B cell (primary cell): ENCODE measurements around the gene ROR2. TPM values are rescaled to one million over a fixed set of nuclear protein-coding genes. Genes with fewer than 3 reads are reported as not detected.

Experiments
- ATAC-seq: fragments of 200-7000 bp; cut with Tn5 transposase; one replicate; pipeline ENCODE4 v1.10.0; 2021; ENCODE audit warnings: low read depth, mild to moderate bottlenecking, moderate number of reproducible peaks, moderate library complexity
- CTCF ChIA-PET: fragments of 350-600 bp; sonication (Branson Sonifier 250); formaldehyde crosslinking; loops from one replicate; lab custom pipeline; 2021; ENCODE audit warnings: antibody characterized with exemption, inconsistent platforms; lab: Charles Lee
- POLR2A ChIA-PET: fragments of 350-600 bp; sonication (Branson Sonifier 250); formaldehyde crosslinking; loops from one replicate; lab custom pipeline; 2021; ENCODE audit warnings: antibody characterized with exemption; lab: Charles Lee
- DNase-seq: peaks from one replicate; pipeline ENCODE4 v3.0.0; 2013
- H2AFZ ChIP-seq: 2 replicates; pipeline ENCODE4 v1.6.1; 2012; ENCODE audit warnings: mild to moderate bottlenecking, low read depth, low read length; ENCODE audit not compliant: insufficient read depth, poor library complexity, severe bottlenecking
- H3K27ac ChIP-seq, 2 donors: 1 replicate in 1 of 2; 2 replicates in 1 of 2; pipeline ENCODE4 v1.5.1; 2012 to 2013; ENCODE audit warnings: low read length in 2 of 2, mild to moderate bottlenecking in 2 of 2, moderate library complexity in 1 of 2
- H3K27me3 ChIP-seq, 4 experiments: fragments of 200-600 bp in 1 of 4; sonication (generic) in 1 of 4; replicated peaks in 1 of 4; 1 replicate in 2 of 4; 2 replicates in 2 of 4; pipeline versions ENCODE4 v1.6.1 to v1.7.0; 2013 to 2016; ENCODE audit warnings: low read length in 3 of 4, mild to moderate bottlenecking in 2 of 4, mixed read lengths in 1 of 4, moderate library complexity in 1 of 4; ENCODE audit not compliant: insufficient read depth in 4 of 4, control insufficient read depth in 3 of 4; ENCODE audit errors: control extremely low read depth in 1 of 4
- H3K36me3 ChIP-seq, 2 experiments: replicated peaks in 1 of 2; 1 replicate in 1 of 2; 2 replicates in 1 of 2; pipeline versions ENCODE4 v1.6.1 to v1.7.1; 2013; ENCODE audit warnings: low read length in 1 of 2; ENCODE audit not compliant: insufficient read depth in 2 of 2, control insufficient read depth in 1 of 2; ENCODE audit errors: control extremely low read depth in 1 of 2, extremely low read depth in 1 of 2
- H3K4me1 ChIP-seq, 2 donors: fragments of 200-600 bp in 1 of 2; sonication (generic) in 1 of 2; 1 replicate in 1 of 2; 2 replicates in 1 of 2; pipeline versions ENCODE4 v1.5.1 to v1.6.1; 2013 to 2017; ENCODE audit warnings: low read length in 2 of 2; ENCODE audit not compliant: control insufficient read depth in 2 of 2, insufficient read depth in 2 of 2
- H3K4me2 ChIP-seq: replicated peaks from 2 replicates; pipeline ENCODE3; 2012; ENCODE audit warnings: mild to moderate bottlenecking, low read depth, low read length; ENCODE audit not compliant: poor library complexity, severe bottlenecking
- H3K4me3 ChIP-seq, 5 experiments: fragments of 200-600 bp in 1 of 5; sonication (generic) in 1 of 5; 1 replicate in 3 of 5; 2 replicates in 2 of 5; pipeline versions ENCODE4 v1.5.1 to v1.7.0; 2011 to 2016; ENCODE audit warnings: low read length in 4 of 5, mild to moderate bottlenecking in 4 of 5, low read depth in 2 of 5, control low read depth in 1 of 5, moderate library complexity in 1 of 5; ENCODE audit not compliant: insufficient read depth in 1 of 5; ENCODE audit errors: control extremely low read depth in 1 of 5, extremely low read depth in 1 of 5
- H3K79me2 ChIP-seq: fragments of 200-600 bp; sonication (generic); one replicate; pipeline ENCODE4 v1.6.0; 2016; ENCODE audit warnings: low read length; ENCODE audit not compliant: control insufficient read depth, insufficient read depth
- H3K9ac ChIP-seq: fragments of 200-600 bp; sonication (generic); 2 replicates; pipeline ENCODE4 v1.6.1; 2017; ENCODE audit warnings: mild to moderate bottlenecking, low read length, moderate library complexity
- H3K9me3 ChIP-seq, 3 donors: one replicate each; pipeline versions ENCODE4 v1.6.1 to v1.7.1; 2013; ENCODE audit warnings: low read length in 2 of 3; ENCODE audit not compliant: control insufficient read depth in 2 of 3, insufficient read depth in 1 of 3; ENCODE audit errors: control extremely low read depth in 1 of 3
- H4K20me1 ChIP-seq: 2 replicates; pipeline ENCODE4 v1.6.0; 2012; ENCODE audit warnings: mild to moderate bottlenecking, low read length; ENCODE audit not compliant: insufficient read depth, control insufficient read depth, poor library complexity, severe bottlenecking
- H3K27ac Mint-ChIP-seq: one replicate; pipeline ENCODE4 v1.8.0; 2021; ENCODE audit warnings: mixed read lengths
- H3K27me3 Mint-ChIP-seq: one replicate; pipeline ENCODE4 v1.8.0; 2021; ENCODE audit warnings: mixed read lengths
- H3K4me1 Mint-ChIP-seq: one replicate; pipeline ENCODE4 v1.8.0; 2021; ENCODE audit warnings: mixed read lengths
- H3K4me3 Mint-ChIP-seq: one replicate; pipeline ENCODE4 v1.8.0; 2021; ENCODE audit warnings: mixed read lengths
- H3K9me3 Mint-ChIP-seq: one replicate; pipeline ENCODE4 v1.8.0; 2022; ENCODE audit warnings: mixed read lengths; ENCODE audit not compliant: insufficient read depth
- CTCF ChIP-seq: fragments of 200-600 bp; IDR thresholded peaks from one replicate; pipeline ENCODE4 v1.8.0; 2022; ENCODE audit warnings: antibody characterized with exemption, mild to moderate bottlenecking
- EZH2 ChIP-seq: IDR thresholded peaks from 2 replicates; pipeline ENCODE4 v1.6.1; 2012; ENCODE audit warnings: borderline replicate concordance, low read depth, mild to moderate bottlenecking, moderate library complexity, low read length; ENCODE audit not compliant: insufficient read depth, poor library complexity, severe bottlenecking
- WGBS: methylation state at CpG from one replicate; pipeline ENCODE4 v1.1.5; 2013; ENCODE audit warnings: missing lambda C conversion rate; ENCODE audit not compliant: insufficient coverage; 5-methylcytosine and 5-hydroxymethylcytosine counted together
- intact Hi-C: fragments of 100-400 bp; cut with micrococcal nuclease; formaldehyde crosslinking; loops from one replicate; pipeline ENCODE4 v1.10.0; 2022
- polyA plus RNA-seq: library from polyadenylated mRNA; depleted of rRNA; stranded (reverse); fragments of >200 nt; gene quantifications from 2 replicates; pipeline ENCODE4 v1.2.3, GENCODE V29; 2012
- total RNA-seq, 2 donors: library from RNA; stranded (reverse); fragments of 120-200 nt in 1 of 2; gene quantifications; 1 replicate in 1 of 2; 2 replicates in 1 of 2; pipeline versions ENCODE4 v1.2.3 to v1.2.4, GENCODE V29; 2013 to 2022

The ROR2 gene
- total and polyA plus RNA-seq, 2 donors (not counting 1 experiment from before 2014, with no cell fraction given): 0.21 to 0.49 TPM

DNA sequence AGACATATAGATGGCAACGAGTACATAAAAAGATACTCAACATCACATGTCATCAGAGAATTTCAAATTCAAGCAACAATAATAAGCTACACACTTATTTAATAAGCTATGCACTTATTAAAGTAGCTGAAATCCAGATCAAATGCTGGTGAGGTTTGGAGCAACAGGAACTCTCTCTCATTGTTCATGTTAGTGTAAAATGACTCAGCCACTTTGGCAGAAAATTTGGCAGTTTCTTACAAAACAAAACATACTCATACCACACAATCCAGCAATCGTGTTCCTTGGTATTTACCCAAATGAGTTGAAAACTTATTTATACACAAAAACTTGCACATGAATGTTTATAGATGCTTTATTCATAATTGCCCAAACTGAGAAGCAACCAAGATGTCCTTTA, 394.9 kb downstream of the ROR2 start:
- Mint-ChIP-seq H3K9me3 (peaks cover 2% of the 10 kb centered on the region), H3K27ac (no peak overlapping the region), H3K4me3 (no peak overlapping the region), H3K4me1 (no peaks in the 10 kb centered on the region), H3K27me3 (peaks cover 25% of the 10 kb centered on the region)
- Histone ChIP-seq H3K4me3 (no peak overlapping the region), H3K9me3 (no peaks in the 10 kb centered on the region), H3K27ac (no peak overlapping the region), H3K4me2 (no peak overlapping the region), H3K4me1 (no peaks in the 10 kb centered on the region), H4K20me1 (no peaks in the 10 kb centered on the region), H2AFZ (no peak overlapping the region), H3K27me3 (no peaks in the 10 kb centered on the region), H3K79me2 (no peaks in the 10 kb centered on the region), H3K36me3 (no peaks in the 10 kb centered on the region), H3K9ac (no peak overlapping the region)
- ATAC-seq: no peak
- intact Hi-C loops: no loop called here
- DNase-seq: no peak
- no CpG with 5 or more reads among the region's 2 CpGs for WGBS
- ChIA-PET POLR2A (interaction anchor here (0.7 kb wide), 2 partner anchors 15 to 129 kb away, joined by 4 to 9 read pairs; no protein-coding TSS in a partner anchor), CTCF (no interaction called here)
- no peak for TF ChIP-seq EZH2
- no peak for TF ChIP-seq CTCF

GRCh38 chr9:91549177-91549576, 400.9 kb downstream of the ROR2 start:
- H3K79me2 ChIP-seq: no peaks in the 10 kb centered on the region
- H3K4me2 ChIP-seq: no peak overlapping the region
- no peaks in the 10 kb centered on the region for H4K20me1 ChIP-seq
- peaks cover 9% of the 10 kb centered on the region for H3K27me3 Mint-ChIP-seq
- H3K4me3 Mint-ChIP-seq: no peak overlapping the region
- no peaks in the 10 kb centered on the region for H3K4me1 Mint-ChIP-seq
- intact Hi-C loops: no loop called here
- no peak overlapping the region for H3K4me3 ChIP-seq
- no peak overlapping the region for H3K27ac Mint-ChIP-seq
- no peaks in the 10 kb centered on the region for H3K27me3 ChIP-seq
- H3K9ac ChIP-seq: no peak overlapping the region
- no peaks in the 10 kb centered on the region for H3K9me3 ChIP-seq
- H3K36me3 ChIP-seq: no peaks in the 10 kb centered on the region
- ChIA-PET CTCF (no interaction called here), POLR2A (no interaction called here)
- no peak overlapping the region for H2AFZ ChIP-seq
- WGBS: 75% methylated on average over 4 of the region's 5 CpGs
- no peak for ATAC-seq
- H3K4me1 ChIP-seq: no peaks in the 10 kb centered on the region
- TF ChIP-seq CTCF (no peak), EZH2 (no peak)
- H3K9me3 Mint-ChIP-seq: peaks cover 2% of the 10 kb centered on the region
- DNase-seq: no peak
- H3K27ac ChIP-seq: no peak overlapping the region
